Measurements from ENCODE around the gene NHERF2.

DNA sequence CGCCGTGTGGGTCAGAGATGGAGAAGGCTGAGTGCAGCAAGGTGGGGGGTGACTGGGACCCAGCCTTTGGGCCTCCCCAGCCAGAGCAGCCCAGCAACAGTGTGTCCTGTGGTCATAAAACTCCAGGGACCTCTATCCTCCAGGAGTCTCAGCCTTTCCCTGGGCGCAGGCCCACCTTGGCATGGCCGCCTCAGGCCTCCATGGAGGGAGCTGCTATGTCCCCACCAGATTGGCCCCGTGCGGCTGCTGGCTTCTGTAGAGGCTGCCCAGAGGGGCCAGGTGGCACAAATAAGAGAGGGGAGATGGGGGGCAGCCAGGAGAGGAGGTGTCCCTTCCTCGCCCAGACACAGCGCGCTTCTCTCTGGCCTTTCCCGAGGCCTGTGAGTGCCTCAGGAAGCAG is 39.5 kb upstream of the NHERF2 start:
- TF ChIP-seq, protein P1, sequence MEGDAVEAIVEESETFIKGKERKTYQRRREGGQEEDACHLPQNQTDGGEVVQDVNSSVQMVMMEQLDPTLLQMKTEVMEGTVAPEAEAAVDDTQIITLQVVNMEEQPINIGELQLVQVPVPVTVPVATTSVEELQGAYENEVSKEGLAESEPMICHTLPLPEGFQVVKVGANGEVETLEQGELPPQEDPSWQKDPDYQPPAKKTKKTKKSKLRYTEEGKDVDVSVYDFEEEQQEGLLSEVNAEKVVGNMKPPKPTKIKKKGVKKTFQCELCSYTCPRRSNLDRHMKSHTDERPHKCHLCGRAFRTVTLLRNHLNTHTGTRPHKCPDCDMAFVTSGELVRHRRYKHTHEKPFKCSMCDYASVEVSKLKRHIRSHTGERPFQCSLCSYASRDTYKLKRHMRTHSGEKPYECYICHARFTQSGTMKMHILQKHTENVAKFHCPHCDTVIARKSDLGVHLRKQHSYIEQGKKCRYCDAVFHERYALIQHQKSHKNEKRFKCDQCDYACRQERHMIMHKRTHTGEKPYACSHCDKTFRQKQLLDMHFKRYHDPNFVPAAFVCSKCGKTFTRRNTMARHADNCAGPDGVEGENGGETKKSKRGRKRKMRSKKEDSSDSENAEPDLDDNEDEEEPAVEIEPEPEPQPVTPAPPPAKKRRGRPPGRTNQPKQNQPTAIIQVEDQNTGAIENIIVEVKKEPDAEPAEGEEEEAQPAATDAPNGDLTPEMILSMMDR (IDR thresholded peaks at IDR 0.05; ENCODE audit: insufficient read depth, low read length, poor library complexity, severe bottlenecking): no peak
- no peak for TF ChIP-seq EZH2phosphoT487 (conservative IDR thresholded peaks at IDR 0.05; ENCODE audit: low read length)
